ENCODE data around the gene HLA-DQA2.
"Not testable (repeated sequence)": the region's sequence is repeated elsewhere in the genome, so short reads cannot be mapped to it uniquely, and the experiment has no call there.

Gene HLA-DQA2

GRCh38 chr6:32782923-32783322 lies 41.7 kb downstream of the HLA-DQA2 start:
- DNase-seq, result not testable (repeated sequence)

GRCh38 chr6:32785781-32786533 lies 44.8 kb downstream of the HLA-DQA2 start:
- DNase-seq, result peak; percentile 12

- no peak for DNase-seq
Measured at GRCh38 chr6:32790306-32790705, 49.1 kb downstream of the HLA-DQA2 start.

- no peak for DNase-seq
Measured at GRCh38 chr6:32792901-32793435, 51.8 kb downstream of the HLA-DQA2 start.

- no peak for DNase-seq
Measured at GRCh38 chr6:32794510-32794909, 53.3 kb downstream of the HLA-DQA2 start.
